HG03575 (cell line): ENCODE data around the gene CALD1.

Experiments used
- ATAC-seq: cut with Tn5 transposase; IDR thresholded peaks from one replicate; pipeline ENCODE4 v1.9.1; 2021; ENCODE audit not compliant: unreplicated experiment, insufficient number of reproducible peaks, low FRiP score; ENCODE audit errors: extremely low read depth

CALD1 gene

DNA sequence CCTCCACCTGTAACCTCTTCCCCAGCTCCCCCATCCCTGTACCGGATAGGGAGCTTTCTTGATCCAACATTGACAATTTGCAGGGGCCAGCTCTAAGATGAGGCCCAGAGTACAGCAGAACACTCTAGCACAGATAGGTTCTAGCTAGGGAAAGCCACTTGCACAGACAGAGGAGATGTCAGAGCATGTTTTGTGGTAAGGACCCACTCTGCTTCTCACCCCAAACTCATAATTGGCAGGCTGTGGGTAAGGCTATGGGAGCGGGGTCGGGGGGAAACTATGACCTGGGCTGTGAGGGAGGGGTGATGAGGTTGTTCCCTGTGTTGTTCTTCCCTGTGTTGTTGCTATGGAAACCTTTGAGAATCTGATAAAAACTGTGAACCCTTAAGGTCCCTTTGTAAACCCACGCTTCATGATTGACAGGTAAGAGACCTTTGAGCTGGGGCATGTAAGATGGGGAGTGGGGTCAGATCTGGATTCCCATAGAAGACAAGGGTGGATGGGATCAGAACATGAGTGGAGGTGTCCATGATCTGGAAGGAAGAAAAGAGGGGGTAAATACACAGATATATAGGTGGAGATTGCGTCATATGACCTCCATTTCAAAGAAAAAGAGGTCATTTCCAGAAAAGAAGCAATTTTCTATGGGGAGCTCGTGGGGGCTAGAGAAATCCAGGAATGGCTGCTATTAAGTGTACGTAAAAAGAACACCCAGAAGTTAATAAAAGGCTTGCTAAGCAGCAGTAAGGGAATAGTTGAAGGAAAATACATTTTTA lies 4.0 kb downstream of the CALD1 start:
- ATAC-seq = no peak

DNA sequence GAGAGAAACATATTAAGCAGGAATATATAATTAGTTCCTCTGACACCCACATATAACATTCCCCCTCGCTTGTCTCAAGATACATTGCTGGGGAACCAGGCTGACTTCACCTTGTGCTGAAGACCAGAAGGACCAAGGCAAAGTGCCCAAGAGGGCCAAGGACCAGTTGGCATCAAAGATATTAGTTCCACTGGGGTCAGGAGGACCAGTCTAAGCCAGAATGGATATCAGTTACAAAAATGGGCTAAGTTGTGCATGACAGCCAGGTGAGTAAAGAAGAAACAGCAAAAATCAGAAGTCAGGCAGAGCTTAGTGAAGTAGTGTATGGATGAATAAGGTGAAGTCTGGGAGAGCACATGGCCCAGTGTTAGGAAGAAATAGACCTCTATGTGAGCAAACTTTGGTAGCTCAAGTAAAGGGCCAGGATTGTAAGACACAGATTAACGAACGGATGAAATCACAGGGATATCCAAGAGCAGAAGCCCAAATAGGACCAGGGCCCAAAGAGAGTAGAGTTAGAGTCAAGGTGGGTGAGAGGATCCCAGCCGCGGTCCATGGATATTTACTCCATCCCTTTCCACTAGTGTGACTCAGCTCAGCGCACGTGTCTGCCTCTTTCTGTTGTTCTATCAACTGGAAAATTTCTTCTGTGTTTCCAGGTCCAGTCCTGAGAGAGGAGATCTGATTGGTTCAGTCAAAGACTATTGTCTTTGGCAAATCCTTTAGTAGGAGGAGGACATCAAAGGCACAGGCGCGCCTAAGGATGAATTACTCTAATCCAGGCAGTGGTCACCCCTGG lies 5.0 kb downstream of the CALD1 start:
- no peak for ATAC-seq

DNA sequence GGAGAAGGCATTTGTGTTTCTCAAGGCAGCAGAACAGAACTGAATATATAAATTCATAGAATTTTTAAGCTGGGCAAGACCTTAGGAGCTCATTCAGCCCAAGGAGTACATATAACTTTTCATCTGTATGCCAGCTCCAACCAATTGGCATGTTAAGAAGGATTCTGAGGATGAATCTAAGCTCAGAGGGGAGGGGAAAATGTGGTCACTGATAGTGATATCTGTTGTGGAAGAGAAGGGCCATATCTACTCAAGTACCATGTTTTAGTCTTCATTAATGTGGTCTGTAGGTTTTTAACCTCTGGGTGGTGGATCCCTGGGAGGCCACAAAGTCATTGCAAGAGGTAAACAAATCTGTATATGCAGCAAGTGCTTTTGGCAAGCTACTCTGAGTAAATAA lies 6.4 kb downstream of the CALD1 start:
- no peak for ATAC-seq

DNA sequence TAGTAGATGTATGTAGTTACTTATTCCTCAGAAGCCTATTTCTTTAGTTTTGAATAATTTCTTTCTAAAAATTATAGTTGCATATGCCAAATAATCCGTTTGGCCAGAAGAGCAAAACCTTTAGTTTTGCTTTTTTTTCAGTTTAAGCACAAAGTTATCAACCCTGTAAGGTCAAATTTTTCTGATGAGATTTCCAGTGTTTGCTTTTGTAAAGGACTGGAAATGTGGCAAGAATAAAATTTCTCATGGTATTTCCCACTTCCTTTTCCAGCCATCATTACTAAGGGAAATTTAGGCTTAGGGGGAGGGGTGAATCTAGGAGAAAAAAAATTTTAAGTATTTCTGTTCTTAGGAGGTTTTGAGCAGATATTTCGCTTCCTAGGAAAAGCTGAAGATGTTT lies 7.6 kb downstream of the CALD1 start:
- ATAC-seq = no peak

DNA sequence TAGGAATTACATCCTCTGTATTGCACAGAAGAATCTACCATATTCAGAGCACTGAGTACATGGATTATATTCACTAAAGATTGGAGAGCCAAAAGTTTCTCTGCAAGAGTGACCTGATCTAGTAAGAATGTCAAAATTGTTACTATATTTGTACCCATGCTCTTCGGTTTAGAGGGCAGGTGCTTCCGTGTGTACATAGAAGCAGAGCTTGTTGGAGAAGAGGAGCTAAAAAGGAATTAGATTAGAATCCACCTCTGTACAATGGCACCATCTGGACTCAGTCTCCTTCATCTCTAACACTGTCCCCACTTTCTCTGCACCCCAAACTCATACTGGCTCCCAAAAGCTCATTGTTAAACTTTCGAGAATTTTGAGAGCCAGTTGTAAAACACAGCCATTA lies 8.3 kb downstream of the CALD1 start:
- no peak for ATAC-seq

DNA sequence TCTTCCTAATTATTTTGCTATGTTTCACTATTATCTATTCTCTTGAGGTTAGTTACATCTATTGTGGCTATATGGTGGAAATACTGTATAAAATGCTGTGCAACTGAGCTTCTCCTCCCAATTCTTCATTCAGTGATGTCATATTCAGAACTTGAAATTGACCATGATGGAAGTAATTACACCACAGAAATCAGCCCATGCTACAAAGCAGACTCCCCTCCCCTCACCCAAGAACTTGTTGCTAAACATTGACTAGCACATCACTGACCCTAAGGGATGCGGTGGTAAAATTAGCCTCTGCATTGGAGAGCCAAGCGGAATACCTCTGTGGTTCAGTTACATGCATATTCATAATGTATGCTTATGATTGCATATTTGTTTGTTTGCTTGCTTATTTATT lies 8.8 kb downstream of the CALD1 start:
- ATAC-seq = no peak

DNA sequence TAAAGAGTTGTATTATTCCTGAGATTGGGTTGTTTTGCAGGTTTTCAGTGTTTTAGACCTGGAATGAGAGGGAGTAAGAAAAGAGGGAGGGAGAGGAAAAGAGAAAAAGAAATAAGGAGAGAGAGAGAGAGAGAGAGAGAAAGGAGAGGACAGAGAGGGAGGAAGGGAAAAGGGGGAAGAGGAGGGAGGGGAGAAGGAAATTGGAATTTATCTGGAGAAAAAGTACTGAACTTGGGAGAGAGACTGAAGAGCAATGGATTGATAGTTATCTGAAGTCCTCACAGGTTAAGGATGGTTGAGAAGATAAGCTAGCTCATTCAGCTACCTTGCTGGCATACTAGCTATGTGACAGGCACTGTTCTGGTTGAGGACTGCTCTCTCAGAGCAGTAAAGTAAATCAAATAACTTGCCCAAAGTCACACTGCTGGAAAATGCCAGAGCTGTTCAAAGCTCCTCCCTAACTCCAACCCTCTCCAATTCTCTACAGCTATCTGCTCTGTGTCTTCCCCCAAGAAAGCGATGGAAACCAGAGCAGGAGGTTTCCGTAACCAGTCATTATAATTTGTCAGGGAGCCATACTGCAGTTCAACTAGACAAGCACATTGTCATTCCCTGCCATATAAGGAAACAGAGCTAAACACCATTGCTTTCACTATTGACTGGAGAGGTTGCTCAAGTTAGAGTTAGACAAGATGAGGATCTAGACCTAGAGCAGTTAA lies 10.7 kb downstream of the CALD1 start:
- no peak for ATAC-seq

DNA sequence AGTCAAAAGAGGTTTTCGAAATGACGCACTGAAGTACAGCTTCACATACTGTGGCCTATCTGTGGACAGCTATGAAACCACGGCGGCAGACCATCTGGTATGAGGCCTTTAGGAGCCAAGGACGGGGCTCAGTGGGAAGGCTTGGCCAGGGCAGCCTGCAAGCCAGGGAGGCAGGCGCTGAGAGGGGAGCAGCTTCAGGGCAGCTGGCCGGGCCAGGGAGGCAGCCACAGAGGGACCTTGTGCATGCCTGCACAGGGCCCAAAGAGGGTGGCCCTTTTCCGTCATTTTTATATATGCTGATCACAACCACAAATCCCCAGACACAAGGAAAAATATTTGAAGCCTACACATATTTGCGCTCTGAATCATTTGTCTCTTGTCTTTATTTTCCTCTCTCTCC lies 13.5 kb downstream of the CALD1 start:
- no peak for ATAC-seq

DNA sequence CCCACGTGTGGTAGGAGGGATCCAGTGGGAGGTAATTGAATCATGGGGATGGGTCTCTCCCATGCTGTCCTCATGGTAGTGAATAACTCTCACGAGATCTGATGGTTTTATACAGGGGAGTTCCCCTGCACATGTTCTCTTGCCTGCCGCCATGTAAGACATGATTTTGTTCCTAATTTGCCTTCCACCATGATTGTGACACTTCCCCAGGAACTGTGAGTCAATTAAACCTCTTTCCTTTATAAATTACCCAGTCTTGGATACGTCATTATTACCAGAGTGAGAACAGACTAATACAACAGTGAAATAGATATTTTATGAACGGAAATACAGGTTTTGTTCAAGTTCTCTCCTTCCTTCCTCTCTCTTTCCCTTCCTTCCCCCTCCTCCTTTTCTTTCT lies 15.8 kb downstream of the CALD1 start:
- ATAC-seq = no peak

DNA sequence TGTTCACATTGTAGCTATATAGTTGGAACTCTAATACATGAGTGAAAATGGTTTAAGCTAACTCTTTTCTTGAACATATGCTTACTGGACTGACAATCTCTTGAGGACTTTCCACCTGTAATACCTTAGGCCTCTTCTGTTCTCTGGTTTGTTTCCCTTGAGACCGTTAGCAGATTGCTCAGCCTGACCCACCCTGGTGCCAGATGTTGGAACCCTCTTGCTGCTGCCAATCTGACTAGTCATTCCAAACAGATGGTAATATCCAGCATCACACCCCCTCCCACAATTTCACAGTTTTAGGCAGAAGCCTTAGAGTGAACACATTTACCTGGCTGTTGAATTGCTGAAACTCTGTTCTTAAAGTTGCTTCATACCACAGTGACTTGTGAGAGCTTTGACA lies 18.7 kb downstream of the CALD1 start:
- ATAC-seq = no peak

DNA sequence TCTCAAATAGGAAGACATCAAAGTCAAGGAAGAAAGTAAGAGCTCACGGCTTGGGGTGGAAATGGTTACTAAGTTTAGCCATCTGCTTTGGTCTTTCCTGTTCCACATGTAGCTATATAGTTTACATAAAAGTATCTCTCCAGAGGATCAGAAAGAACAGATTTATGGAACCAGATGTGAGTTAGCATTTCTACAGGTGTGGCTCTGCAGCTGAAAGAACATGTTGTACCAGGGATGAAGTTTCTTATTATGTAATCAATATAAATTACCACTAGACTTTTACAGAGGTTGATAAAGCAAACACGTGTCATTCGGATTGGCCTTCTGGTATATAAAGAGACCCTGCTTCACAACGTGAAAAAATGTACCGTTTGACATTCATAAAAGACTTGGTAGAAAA lies 19.9 kb downstream of the CALD1 start:
- no peak for ATAC-seq

DNA sequence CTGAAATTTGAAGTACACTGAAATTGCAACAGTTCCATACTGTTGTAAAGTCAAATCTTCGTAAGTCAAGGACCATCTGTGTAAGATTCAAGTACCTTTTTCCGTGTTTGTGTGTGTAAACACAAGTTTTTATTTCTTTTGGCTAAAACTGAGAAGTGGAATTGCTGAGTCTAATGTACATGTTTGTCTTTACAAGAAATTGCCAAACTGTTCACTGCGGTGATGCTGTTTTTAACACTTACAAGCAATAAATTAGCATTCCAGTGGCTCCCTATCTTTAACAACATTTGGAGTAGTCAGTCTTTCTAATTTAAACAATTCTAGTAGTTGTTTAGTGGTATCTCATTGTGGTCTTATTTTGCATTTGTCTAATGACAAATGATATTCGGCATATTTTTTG lies 23.3 kb downstream of the CALD1 start:
- no peak for ATAC-seq

DNA sequence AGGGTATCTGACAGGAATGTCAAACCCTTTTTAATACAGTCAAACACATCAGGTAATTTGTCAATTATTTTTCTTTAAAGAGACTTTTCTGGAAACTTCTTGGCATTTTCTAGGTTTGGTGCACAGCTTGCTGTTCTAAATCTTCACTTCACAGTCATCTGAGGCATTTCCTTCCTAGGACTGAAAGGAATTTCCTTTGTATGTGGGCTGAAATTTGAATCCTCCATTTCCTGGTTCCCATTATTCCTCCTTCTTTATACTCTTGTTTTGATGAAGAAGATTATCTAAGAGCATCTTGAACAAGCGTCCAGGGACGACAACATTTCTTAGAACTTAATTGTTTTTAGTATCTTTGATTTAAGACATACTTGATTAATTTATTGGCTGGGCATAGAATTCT lies 24.9 kb downstream of the CALD1 start:
- ATAC-seq = no peak

DNA sequence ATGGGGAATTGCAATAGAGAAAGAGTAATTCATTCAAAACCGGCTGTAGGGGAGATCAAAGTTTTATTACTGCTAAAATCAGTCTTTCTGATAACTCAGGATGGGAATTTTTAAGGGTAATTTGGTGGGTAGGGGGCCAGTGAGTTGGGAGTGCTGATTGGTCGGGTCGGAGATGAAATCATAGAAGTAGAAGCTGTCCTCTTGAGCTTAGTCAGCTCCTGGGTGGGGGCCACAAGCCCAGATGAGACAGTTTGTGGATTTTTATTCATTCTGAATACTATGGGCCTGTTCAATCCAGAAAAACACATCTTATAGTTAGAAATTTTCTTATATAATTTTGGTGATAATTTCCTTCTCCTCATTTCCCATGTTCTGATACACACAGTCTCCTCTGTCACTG lies 25.4 kb downstream of the CALD1 start:
- ATAC-seq = no peak

DNA sequence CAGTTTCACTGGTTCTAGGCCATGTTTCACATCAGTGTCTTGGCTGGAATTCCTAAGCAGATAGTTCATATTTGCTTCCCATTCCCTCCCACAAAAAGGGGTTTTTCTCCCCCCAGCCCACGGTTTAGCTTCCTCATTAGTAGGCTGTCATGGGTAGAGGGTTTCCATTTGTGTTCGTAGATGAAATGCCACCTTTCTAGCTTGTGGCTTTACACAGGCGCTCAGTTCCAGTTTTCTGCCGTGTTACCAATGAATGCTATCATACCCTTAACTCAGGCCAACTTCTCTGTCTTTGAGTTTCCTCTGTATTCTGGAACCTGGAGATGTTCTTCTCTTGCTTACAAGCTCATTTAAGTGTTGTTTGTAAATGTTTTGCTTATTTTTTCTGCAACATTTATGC lies 26.8 kb downstream of the CALD1 start:
- ATAC-seq = no peak

DNA sequence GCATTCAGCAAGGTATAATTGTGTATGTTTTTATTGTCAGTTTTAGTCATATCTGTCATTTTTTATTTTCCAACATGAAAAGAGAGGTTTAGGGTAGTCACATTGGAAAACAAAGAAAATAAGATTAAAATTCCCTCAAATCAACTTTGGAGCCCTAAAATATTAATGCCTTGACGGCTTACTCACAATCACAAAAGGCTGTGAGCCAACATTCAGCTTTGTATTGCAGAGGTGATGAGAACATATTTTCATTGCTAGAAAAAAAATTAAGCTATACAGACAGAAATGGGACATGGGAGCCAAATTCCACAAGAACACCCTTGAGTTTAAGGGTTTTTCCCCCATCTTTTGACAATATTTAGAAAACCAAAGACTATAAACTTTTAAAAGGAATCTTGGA lies 30.2 kb downstream of the CALD1 start:
- no peak for ATAC-seq

DNA sequence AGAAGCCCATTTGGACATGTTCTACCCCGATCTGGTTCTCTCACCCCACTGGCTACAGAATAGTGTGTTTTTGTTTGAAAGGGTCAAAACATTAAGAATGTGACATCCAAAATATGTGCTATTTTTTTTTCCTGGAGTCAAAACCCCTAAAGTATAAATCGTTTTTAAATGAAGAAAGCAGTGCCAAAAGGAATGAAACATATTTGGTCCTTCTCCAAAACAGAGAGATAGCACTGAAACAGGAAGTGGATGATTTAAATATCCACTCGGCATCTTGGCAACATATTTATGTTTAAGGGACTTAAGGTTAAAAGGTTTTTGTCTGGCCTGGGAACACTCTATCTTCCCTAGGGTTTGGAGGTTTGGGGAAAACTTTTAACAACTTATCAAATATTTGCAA lies 32.3 kb downstream of the CALD1 start:
- no peak for ATAC-seq

DNA sequence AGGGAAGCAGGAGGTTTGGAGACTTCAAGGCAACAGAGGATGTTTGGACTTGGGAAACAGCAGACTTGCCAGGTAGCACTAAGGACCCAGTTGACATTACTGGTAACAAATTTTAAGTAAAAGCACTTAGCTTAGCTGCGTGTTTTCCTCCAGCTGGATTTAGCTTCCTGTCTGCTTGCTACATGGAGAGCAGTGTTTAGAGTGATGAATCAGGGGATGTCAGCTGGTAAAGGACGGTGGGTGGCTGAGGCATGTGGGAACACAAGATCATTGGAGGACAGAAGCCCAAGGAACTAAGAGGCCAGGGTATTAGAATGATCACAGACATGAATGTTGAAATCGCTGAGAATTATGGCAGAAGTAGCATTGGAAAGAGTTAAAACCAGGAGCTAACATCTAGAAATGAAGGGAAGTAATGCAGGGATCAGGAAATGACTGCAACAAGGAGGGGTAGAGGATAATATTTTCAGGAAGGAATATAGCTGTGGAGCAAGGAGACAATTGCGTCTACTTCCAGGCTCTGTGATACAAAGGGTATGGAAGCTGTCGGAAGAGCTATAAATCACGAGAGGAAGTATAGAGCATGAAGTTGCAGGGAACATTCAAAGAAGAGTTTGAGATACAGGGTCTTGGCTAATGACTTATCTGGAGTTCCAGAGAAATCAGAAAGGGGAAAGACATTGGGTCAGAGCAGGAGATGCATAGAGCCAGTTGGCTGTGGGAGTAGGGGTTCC lies 34.4 kb downstream of the CALD1 start:
- no peak for ATAC-seq

DNA sequence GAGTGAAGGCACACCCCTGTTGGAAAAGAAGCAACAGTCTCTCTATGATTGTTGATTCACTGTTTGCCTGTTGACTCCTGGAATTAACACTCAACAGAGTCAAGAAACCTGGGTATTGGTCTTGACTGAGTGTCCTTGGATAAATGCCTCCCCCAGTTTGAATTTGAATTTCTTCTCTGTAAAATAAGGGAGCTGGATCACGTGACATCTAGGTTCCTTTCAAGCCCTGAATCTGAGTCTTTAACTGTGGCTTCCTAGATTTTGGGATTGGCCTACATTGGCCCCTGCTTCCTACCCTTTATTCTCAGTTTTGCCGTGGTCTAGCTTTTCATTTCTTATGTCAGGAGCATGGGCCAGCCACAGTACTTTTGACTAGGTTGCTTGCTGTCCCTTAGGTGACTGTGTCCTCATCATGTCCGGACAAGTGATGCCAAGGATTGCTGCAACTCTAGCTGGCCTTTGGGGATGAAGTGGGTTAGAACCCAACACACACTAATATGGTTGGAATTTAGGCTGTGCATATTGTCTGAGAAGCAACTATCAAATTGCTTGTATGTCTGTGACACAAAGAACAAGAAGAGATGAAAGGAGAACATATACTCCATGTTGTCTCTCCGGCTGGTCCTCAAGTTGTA lies 35.4 kb downstream of the CALD1 start:
- ATAC-seq = no peak
